HT1080 (cell line): ENCODE data around the gene FBLIM1. TPM values are rescaled to one million over a fixed set of nuclear protein-coding genes. Genes with fewer than 3 reads are reported as not detected.
"Not testable (repeated sequence)": the region's sequence is repeated elsewhere in the genome, so short reads cannot be mapped to it uniquely, and the experiment has no call there.

Source experiments
- DNase-seq: peaks from one replicate; pipeline ENCODE4 v3.0.0-alpha.2; 2015; ENCODE audit warnings: low read depth
- total RNA-seq: library from RNA; depleted of rRNA; stranded (reverse); fragments of >200 nt; shearing (Covaris generic); gene quantifications from 2 replicates; pipeline ENCODE4 v1.2.3, GENCODE V29; 2014; rRNA removed

The FBLIM1 gene
- total RNA-seq, 1 experiment from 2014 or later: 80.6 TPM

DNA sequence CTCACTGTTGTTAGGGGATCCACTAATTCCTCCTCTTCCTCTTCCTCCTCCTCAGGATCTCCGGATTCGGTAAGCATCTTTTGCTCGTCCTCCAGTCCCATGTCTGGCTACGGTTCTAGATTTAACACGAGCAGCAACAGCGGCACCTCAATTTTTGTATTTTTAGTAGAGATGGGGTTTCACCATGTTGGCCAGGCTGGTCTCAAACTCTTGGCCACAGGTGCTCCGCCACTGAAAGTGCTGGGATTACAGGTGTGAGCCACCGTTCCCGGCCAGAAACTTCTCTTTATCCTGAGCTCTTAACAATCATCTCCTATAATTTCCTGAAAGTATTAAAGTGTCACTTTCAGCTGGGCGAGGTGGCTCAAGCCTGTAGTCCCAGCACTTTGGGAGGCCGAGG, 49.0 kb downstream of the FBLIM1 start, which contains the start of gene UQCRHL:
TSS of gene UQCRHL (minus strand) at position 101 of the 400 bp plus-strand sequence. CDS start at position 101, 0 bp downstream.
- DNase-seq: not testable (repeated sequence)

DNA sequence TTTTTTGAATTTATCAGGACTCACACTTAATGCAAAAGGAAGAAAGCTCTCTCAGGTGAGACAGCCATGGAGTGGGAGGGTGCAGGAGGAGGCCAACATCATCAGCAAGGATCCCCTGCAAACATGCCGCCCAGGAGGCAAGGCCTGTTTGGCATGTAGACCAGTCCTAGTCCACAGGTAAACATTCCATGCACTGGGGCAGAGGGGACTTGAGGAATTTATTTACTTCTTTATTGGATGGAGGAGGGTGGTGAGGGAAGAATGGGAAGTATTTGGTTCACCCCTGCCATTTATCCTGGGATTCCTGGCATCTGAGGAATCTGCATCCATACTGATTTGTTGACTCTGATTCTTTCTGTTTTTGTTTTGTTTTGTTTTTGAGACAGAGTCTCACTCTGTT, 50.4 kb downstream of the FBLIM1 start:
- DNase-seq: no peak

DNA sequence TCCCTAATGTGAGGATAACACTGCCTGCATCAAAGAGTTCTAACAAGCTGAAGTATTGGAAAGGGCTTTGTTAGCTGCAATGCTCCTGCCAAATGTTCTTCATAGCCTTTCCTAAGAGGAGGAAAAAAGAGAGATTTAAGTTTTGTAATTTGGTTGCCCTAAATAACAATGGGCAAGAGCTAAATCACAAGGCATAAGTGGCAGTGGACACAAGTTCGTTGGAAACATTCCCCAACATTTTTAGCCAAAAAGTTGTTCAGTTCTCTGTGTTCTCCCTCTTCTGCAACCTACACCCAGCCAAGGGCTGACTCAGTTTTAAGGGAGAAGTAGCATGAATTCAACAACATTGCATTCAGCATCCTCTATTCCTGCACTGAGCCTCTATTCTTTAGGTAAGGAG, 51.5 kb downstream of the FBLIM1 start:
- DNase-seq: no peak

DNA sequence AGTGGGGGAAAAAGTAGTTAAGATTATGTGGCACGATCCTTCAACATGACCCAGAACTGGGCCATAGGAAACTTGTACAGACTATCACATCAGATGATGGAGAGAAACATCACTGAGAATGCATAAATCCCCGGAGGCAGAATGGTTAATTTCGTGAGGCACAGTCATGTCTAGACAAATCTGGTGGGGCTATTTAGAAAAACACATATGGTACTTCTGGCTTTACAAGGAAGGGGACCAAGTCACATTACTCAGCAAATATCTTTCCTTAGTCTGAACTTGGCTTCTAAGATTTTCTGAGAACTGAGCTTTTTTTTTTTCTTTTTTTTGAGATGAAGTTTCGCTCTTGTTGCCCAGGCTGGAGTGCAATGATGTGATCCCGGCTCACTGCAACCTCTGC, 58.1 kb downstream of the FBLIM1 start:
- DNase-seq: no peak

DNA sequence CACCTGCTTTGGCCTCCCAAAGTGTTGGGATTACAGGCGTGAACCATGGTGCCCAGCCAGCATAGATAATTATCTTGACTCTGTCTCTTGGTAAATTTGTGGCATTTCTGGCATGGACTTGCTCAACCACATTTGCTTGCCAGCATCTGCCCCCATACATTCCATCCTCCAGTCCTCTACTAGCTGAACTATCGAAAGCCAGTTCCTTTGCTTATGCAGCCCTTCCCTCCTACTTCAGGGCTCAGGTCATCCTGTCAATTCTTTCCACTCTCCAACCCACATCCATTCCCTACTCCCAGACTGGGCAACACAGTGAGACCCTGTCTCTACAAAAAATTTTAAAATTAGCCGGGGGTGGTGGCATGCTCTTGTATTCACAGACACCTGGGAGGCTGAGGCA, 61.9 kb downstream of the FBLIM1 start:
- DNase-seq: peak; percentile 17

DNA sequence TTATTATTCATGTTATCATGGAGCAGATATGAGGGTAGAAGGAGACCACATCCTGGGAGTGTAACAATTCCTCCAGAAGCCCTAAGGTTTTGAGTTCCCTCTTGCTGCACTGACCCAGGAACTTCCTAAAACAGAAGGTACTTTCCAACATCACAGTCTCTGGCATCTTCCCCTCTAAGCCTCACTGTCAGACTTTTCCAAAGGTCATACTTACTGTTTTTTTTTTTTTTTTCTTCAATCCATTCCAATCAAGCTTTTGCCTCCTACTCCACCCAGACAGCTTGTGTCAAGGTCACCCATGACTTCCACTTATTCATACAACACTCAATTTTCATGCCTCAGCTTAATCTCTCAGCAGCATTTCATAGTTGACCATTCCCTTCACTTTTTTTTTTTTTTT, 67.2 kb downstream of the FBLIM1 start:
- DNase-seq: no peak

DNA sequence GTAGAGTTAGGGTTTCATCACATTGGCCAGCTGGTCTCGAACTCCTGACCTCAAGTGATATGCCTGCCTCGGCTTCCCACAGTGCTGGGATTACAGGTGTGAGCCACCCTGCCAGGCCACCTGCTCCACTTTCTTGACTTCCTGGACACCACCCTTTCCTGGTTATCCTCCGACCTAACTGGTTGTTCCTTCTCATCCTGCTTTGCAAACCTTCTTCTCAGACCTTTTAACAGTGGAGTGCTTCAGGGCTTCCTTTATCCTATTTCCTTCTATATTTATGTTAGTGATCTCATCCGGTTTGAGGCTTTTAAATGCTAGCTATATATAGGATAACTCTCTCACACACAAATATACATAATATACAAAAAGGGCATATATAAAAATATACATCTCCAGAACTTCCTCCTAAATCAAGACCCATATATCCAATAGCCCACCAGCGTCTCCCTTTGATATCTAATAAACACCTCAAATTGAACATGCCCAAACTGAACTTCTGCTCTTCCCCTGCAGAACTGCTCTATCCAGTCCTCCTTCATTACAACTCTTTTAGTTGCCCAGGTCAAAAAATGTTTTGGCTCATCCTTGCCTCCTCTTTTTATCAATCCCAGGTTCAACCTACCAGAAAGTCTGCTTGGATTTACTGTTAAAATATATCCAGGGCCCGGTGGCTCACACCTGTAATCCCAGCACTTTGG, 68.4 kb downstream of the FBLIM1 start:
- DNase-seq: no peak

DNA sequence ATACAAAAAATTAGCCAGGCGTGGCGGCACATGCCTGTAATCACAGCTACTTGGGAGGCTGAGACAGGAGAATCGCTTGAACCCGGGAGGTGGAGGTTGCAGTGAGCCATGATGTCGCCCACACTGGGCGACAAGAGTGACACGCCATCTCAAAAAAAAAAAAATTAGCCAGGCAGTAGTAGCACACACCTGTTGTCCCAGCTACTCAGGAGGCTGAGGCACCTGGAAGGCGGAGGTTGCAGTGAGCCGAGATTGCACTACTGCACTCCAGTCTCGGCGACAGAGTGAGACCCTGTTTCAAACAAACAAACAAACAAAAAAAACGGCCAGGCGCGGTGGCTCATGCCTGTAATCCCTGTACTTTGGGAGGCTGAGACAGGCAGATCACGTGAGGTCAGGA, 69.0 kb downstream of the FBLIM1 start:
- DNase-seq: not testable (repeated sequence)

DNA sequence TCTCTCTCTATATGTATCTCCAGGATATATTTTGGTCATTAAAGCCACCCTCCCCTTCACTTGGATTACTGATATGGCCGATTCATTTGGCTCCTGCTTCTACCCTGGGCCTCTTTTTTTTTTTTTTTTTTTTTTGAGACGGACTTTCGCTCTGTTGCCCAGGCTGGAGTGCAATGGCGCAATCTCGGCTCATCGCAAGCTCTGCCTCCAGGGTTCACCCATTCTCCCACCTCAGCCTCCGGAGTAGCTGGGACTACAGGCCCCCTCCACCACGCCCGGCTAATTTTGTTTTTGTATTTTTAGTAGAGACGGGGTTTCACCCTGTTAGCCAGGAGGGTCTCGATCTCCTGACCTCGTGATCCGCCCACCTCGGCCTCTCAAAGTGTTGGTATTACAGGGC, 70.3 kb downstream of the FBLIM1 start:
- DNase-seq: not testable (repeated sequence)

DNA sequence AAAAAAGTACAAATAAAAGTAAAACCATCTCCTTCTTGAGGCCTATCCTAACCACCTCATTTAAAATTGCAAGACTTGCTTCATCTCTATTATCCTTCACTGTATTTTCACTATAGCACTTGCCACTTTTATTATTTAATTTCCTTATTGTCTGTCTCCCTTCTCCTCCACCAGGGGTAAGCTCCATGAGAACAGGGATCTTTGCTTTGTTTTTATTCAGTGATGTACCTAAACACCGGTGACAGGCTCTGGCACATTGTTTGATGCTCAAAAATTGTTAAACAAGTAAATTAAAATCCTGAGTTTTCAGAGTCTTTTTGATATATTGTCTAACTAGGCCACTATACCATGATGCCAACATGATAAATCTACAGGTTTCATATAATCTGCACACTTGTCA, 71.7 kb downstream of the FBLIM1 start:
- DNase-seq: no peak

DNA sequence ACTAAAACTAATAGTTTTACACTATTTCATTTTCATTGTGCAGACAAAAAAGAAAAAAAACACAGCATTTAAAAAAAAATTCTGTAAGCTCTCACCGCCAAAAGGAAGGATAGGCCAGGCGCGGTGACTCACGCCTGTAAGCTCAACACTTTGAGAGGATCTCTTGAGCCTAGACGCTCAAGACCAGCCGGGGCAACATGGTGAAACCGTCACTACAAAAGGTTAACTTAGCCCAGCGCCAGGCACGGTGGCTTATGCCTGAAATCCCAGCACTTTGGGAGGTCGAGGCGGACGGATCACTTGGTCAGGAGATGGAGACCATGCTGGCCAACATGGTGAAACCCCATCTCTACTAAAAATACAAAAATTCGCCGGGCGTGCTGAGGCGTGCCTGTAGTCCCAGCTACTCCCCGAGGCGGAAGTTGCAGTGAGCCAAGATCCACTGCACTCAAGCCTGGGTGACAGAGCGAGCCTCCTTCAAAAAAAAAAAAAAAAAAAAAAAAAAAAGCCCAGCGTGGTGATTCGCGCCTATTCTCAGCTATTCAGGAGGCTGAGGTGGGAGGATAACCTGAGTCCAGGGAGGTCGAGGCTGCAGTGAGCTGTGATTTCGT, 74.6 kb downstream of the FBLIM1 start:
- no peak for DNase-seq

DNA sequence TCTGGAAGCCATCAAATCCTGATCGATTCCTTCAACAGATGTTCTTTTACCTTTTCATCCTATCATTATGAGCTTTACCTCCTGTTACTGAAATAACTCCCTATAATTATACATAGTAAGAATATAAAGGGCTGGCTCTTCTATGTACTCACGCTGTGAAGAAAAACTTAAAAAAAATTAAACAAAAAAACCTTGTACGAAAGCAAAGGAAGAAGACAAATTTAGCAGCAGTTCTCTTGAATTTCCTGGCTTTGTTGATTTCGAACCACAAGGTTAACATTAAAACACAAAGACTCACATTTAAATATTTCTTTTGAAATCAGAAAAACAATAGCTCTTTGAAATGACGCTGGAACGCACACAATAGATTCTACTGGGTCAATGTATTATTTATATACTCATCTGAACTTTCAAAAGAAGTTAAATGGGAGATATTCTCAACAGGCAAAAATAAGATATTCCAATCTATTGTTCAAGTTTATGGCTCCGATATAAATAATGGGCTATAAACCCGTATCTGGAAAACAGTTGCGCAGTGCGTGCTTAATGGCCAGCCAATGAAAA, 75.3 kb downstream of the FBLIM1 start:
- DNase-seq: no peak

DNA sequence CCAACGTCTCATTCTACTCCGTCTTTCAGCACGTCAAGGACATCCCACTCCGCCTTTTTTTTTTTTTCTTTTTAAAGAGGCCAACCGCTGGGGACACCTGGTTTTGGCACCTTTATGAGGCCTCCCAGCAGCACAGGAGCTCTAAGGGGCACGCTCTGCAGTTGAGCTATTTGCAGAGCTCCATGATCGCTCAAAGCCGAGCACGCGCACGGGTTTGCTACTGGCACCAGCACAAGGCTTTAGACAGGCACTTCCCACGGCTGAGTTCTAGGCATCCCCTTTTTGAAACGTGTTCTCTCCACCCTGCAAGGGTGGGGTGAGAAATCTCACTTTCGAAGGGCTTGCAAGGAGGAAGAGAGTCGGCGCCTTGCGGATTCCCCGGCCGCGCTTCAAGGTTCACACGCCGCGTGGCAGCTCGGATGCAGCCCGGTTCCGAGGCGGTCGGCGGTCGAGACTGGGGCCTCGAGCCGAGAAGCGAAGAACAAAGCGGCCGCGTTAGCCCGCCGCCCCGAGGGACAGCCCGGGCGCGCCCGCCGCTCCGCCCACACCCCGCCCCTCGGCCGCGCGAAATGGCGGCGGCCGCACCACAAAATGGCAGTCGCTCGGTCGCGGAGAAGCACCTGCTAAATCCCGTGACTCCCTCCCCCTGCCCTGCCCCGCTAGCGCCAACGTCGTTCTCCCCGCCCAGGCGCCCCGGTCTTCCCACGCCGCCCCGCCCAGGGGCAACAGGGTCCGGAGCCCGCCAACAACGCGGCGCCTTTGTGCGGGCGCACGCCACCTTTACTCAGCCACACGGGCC, 76.0 kb downstream of the FBLIM1 start:
- DNase-seq: peak; percentile 91

DNA sequence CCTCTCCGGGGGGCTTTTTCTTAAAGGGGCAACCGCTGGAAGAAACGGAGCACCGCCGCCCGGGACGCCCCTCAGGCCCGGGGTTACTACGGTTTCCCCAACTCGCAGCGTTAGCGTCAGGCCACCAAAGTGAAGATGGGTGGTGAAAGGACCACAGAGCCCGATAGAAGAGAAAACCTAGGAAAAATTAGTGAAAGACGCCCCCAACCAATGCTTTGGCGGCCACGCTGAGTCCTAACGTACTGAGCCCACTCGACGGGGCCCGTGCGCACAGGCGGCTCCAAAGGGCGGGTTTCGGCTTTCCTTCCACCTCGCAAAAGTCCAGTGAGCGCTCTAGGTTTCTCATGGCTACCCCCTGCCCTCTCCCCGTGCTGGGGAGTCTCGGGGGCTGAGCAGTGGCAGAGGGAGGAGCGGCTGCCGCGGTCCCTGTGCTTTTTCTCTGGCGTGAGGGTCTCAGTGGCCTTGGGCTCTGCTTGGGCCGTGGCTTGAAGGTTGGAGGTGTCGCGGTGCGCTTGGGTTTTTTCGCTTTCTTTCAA, 76.7 kb downstream of the FBLIM1 start:
- no peak for DNase-seq

DNA sequence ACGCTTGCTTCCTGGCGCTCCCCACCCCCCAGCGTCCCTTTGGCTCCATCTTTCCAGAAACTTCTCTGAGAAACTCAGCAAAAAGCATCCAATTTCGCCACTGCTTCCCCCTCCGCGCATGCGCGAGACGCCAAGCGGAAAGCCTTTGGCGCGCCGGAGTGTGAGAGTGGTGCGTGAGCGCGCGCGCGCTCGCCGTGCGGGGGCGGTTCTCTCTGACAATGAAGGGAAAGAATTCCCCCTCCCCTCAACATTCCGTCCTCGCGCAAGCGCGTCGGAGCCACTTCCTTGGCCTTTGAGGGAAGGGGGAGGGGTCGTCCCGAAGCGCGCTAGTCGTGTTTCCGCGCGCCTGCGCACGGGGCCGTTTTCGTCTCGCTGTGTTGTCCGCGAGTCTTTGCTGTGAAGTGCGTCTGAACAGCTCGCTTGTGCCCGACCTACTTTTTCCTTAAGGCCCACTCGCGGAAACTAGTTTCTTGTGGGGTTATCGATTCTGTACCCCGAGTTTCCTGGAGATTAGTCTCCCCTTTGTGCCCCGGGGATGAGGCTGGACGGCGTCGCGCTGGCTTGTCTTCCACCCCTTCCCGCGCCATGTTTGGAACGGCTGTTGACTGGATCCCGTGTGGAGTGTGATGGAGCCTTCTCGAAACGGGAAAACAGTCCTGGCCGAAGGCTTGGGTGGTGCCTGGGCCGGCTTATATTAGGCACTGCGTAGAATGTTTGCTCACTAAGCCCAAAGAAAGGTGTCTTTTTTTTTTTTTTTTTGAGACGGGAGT, 77.3 kb downstream of the FBLIM1 start:
- DNase-seq: peak; percentile 98

Other genes starting within 250 kb of the FBLIM1 start
- gene CASP9, start 234.6 kb upstream of the FBLIM1 start, total RNA-seq: 3.1 and 6.2 TPM in 2 replicates
- gene DNAJC16, start 231.9 kb upstream of the FBLIM1 start, total RNA-seq: 7.3 and 10.5 TPM in 2 replicates
- gene AGMAT, start 173.7 kb upstream of the FBLIM1 start, total RNA-seq: not detected in 2 replicates
- gene DDI2, start 141.3 kb upstream of the FBLIM1 start, total RNA-seq: 12.4 and 13.8 TPM in 2 replicates
- 44.4 and 45.2 TPM in 2 replicates for gene PLEKHM2, start 74.5 kb upstream of the FBLIM1 start, total RNA-seq
- 0.07 and 0.16 TPM in 2 replicates for gene SLC25A34, start 22.5 kb upstream of the FBLIM1 start, total RNA-seq
- not detected in 2 replicates for gene TMEM82, start 16.3 kb upstream of the FBLIM1 start, total RNA-seq
- 12.4 and 31.0 TPM in 2 replicates for gene UQCRHL, start 48.9 kb downstream of the FBLIM1 start, total RNA-seq
- gene SPEN, start 88.9 kb downstream of the FBLIM1 start, total RNA-seq: 13.7 and 15.3 TPM in 2 replicates
- 40.0 and 52.2 TPM in 2 replicates for gene ZBTB17, start 217.3 kb downstream of the FBLIM1 start, total RNA-seq
- not detected in 2 replicates for gene SRARP, start 245.4 kb downstream of the FBLIM1 start, total RNA-seq